ENCODE data around the gene ATRX. TPM values are rescaled to one million over a fixed set of nuclear protein-coding genes. Genes with fewer than 3 reads are reported as not detected.
"Not testable (repeated sequence)": the region's sequence is repeated elsewhere in the genome, so short reads cannot be mapped to it uniquely, and the experiment has no call there.

ATRX gene
- total and polyA plus RNA-seq, 2 experiments from 2014 or later: 72.5 to 76.0 TPM

- no peak for DNase-seq (ENCODE audit: low read depth in 1 of 2, low spot score in 1 of 2)
- Histone ChIP-seq H3K36me3 (no peaks in the 10 kb centered on the region), H3K4me1 (ENCODE audit: low read depth) (no peaks in the 10 kb centered on the region), H3K9me3 (ENCODE audit: low read depth) (peaks cover 4% of the 10 kb centered on the region), H3K4me3 (no peak overlapping the region), H3K27ac (no peak overlapping the region), H3K27me3 (no peaks in the 10 kb centered on the region)
- TF ChIP-seq, protein P1, sequence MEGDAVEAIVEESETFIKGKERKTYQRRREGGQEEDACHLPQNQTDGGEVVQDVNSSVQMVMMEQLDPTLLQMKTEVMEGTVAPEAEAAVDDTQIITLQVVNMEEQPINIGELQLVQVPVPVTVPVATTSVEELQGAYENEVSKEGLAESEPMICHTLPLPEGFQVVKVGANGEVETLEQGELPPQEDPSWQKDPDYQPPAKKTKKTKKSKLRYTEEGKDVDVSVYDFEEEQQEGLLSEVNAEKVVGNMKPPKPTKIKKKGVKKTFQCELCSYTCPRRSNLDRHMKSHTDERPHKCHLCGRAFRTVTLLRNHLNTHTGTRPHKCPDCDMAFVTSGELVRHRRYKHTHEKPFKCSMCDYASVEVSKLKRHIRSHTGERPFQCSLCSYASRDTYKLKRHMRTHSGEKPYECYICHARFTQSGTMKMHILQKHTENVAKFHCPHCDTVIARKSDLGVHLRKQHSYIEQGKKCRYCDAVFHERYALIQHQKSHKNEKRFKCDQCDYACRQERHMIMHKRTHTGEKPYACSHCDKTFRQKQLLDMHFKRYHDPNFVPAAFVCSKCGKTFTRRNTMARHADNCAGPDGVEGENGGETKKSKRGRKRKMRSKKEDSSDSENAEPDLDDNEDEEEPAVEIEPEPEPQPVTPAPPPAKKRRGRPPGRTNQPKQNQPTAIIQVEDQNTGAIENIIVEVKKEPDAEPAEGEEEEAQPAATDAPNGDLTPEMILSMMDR (IDR thresholded peaks at IDR 0.05; ENCODE audit: low read depth, low read length): no peak
Observed at GRCh38 chrX:77561372-77561771, 224.6 kb downstream of the ATRX start.

DNA sequence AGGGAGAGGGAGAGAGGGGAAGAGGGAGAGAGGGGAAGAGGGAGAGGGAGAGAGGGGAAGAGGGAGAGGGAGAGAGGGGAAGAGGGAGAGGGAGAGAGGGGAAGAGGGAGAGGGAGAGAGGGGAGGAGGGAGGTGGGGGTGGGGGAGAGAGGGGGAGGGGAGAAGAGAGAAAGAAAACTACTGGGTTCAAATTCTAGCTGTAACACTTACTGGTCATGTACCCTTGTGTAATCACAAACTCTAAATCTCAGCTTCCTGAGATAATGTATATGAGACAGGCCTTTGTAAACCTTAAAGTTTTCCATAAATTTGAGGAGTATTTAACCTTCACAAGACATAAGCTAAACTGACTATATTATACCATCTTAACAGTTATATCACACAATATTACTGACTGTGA is 229.7 kb downstream of the ATRX start:
- no peaks in the 10 kb centered on the region for H3K9me3 ChIP-seq (ENCODE audit: low read depth)
- no peaks in the 10 kb centered on the region for H3K36me3 ChIP-seq
- H3K27ac ChIP-seq: no peak overlapping the region
- H3K27me3 ChIP-seq: no peaks in the 10 kb centered on the region
- TF ChIP-seq, protein P1 (IDR thresholded peaks at IDR 0.05; ENCODE audit: low read depth, low read length): no peak
- no peak overlapping the region for H3K4me3 ChIP-seq
- no peak for DNase-seq (ENCODE audit: low read depth in 1 of 2, low spot score in 1 of 2)
- no peaks in the 10 kb centered on the region for H3K4me1 ChIP-seq (ENCODE audit: low read depth)

GRCh38 chrX:77548751-77549150 is 237.3 kb downstream of the ATRX start:
- DNase-seq (ENCODE audit: low read depth in 1 of 2, low spot score in 1 of 2): no peak
- Histone ChIP-seq H3K9me3 (ENCODE audit: low read depth) (no peaks in the 10 kb centered on the region), H3K27ac (no peak overlapping the region), H3K36me3 (no peaks in the 10 kb centered on the region), H3K4me1 (ENCODE audit: low read depth) (no peaks in the 10 kb centered on the region), H3K27me3 (no peaks in the 10 kb centered on the region), H3K4me3 (no peak overlapping the region)
- TF ChIP-seq, protein P1 (IDR thresholded peaks at IDR 0.05; ENCODE audit: low read depth, low read length): no peak

DNA sequence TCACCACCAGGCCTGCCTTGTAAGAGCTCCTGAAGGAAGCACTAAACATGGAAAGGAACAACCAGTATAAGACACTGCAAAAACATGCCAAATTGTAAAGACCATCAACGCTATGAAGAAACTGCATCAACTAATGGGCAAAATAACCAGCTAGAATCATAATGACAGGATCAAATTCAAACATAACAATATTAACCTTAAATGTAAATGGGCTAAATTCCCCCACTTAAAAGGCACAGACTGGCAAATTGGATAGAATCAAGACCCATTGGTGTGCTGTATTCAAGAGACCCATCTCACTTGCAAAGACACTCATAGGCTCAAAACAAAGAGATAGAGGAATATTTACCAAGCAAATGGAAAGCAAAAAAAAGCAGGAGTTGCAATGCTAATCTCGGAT is 246.2 kb downstream of the ATRX start:
- not testable (repeated sequence) for H3K36me3 ChIP-seq; H3K4me3 ChIP-seq; DNase-seq (ENCODE audit: low read depth in 1 of 2, low spot score in 1 of 2); H3K27me3 ChIP-seq; H3K27ac ChIP-seq; H3K9me3 ChIP-seq (ENCODE audit: low read depth); H3K4me1 ChIP-seq (ENCODE audit: low read depth)

- not testable (repeated sequence) for H3K27me3 ChIP-seq; DNase-seq (ENCODE audit: low read depth in 1 of 2, low spot score in 1 of 2); H3K4me1 ChIP-seq (ENCODE audit: low read depth); H3K27ac ChIP-seq; H3K4me3 ChIP-seq; H3K36me3 ChIP-seq; H3K9me3 ChIP-seq (ENCODE audit: low read depth)
Observed at GRCh38 chrX:77531261-77531660, 254.8 kb downstream of the ATRX start.

DNA sequence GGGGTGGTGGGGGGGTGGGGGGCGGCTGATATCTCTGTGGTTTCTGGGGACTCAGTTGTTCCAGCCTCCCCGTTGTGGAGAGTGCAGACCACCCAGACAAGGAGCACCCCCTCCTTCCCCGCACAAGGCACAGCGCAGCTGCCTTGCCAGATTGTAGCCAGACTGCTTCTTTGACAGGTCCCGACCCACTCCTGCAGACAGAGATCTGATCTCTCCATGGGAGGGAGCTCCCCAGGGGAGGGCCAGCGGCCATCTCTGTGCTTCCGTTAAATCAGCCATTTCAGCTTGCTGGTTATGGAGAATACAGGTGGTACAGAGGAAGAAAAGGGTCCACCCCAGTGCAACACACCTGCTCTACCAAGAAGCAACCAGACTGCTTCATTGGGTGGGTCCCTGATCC is 258.0 kb downstream of the ATRX start:
- DNase-seq (ENCODE audit: low read depth in 1 of 2, low spot score in 1 of 2): no peak
- no peaks in the 10 kb centered on the region for H3K9me3 ChIP-seq (ENCODE audit: low read depth)
- H3K27me3 ChIP-seq: no peaks in the 10 kb centered on the region
- H3K4me1 ChIP-seq (ENCODE audit: low read depth): no peaks in the 10 kb centered on the region
- no peak overlapping the region for H3K27ac ChIP-seq
- no peak overlapping the region for H3K4me3 ChIP-seq
- TF ChIP-seq, protein P1 (IDR thresholded peaks at IDR 0.05; ENCODE audit: low read depth, low read length): no peak
- no peaks in the 10 kb centered on the region for H3K36me3 ChIP-seq

Measured in cardiac muscle cell (in vitro differentiated cells and primary cell).